HL-60 (cell line): Measurements from ENCODE around the gene KRTAP20-4.

Source experiments
- DNase-seq, 2 experiments: peaks; one replicate each; pipeline ENCODE4 v3.0.0-alpha.2; 2010 to 2020; ENCODE audit warnings: low read depth in 1 of 2, low spot score in 1 of 2
- H3K27ac ChIP-seq: fragments of 250-450 bp; sonication (Bioruptor Pico); replicated peaks from 2 replicates; pipeline ENCODE4 v1.5.1; 2020; ENCODE audit warnings: mild to moderate bottlenecking, moderate library complexity
- H3K27me3 ChIP-seq: fragments of 250-450 bp; sonication (Bioruptor Pico); 2 replicates; pipeline ENCODE4 v1.5.1; 2021; ENCODE audit warnings: mild to moderate bottlenecking, moderate library complexity; ENCODE audit not compliant: insufficient read depth, poor library complexity, severe bottlenecking
- H3K4me3 ChIP-seq: replicated peaks from 2 replicates; pipeline ENCODE4 v1.5.1; 2011; ENCODE audit warnings: mild to moderate bottlenecking, control low read depth, low read length; ENCODE audit not compliant: insufficient read depth
- CTCF ChIP-seq: IDR thresholded peaks from one replicate; pipeline ENCODE4 v1.5.1; 2011; ENCODE audit warnings: low read length, control low read depth, inconsistent platforms; ENCODE audit not compliant: insufficient read depth
- GABPA ChIP-seq: IDR thresholded peaks from 2 replicates; pipeline ENCODE4 v1.6.1; 2012; ENCODE audit warnings: low read depth
- POLR2AphosphoS5 ChIP-seq: IDR thresholded peaks from 2 replicates; pipeline ENCODE4 v1.6.1; 2012; ENCODE audit warnings: low read depth
- REST ChIP-seq: IDR thresholded peaks from 2 replicates; pipeline ENCODE4 v1.6.1; 2012; ENCODE audit warnings: low read depth; ENCODE audit not compliant: insufficient replicate concordance
- SPI1 ChIP-seq: IDR thresholded peaks from 2 replicates; pipeline ENCODE4 v1.6.1; 2012; ENCODE audit warnings: low read depth, mild to moderate bottlenecking, borderline replicate concordance

The KRTAP20-4 gene

GRCh38 chr21:30623362-30623761 is 2.9 kb downstream of the KRTAP20-4 start:
- no peak overlapping the region for H3K27ac ChIP-seq
- DNase-seq = no peak
- no peaks in the 10 kb centered on the region for H3K27me3 ChIP-seq
- no peak overlapping the region for H3K4me3 ChIP-seq
- no peak for TF ChIP-seq GABPA
- no peak for TF ChIP-seq REST
- TF ChIP-seq SPI1 = no peak
- TF ChIP-seq CTCF = no peak
- no peak for TF ChIP-seq POLR2AphosphoS5

GRCh38 chr21:30625449-30626165 is 5.2 kb downstream of the KRTAP20-4 start:
- no peak for TF ChIP-seq CTCF
- TF ChIP-seq GABPA = no peak
- no peak for TF ChIP-seq SPI1
- TF ChIP-seq POLR2AphosphoS5 = no peak
- TF ChIP-seq REST = no peak
- no peaks in the 10 kb centered on the region for H3K27me3 ChIP-seq
- H3K4me3 ChIP-seq = no peak overlapping the region
- H3K27ac ChIP-seq = no peak overlapping the region
- DNase-seq = no peak

- H3K27ac ChIP-seq = no peak overlapping the region
- H3K4me3 ChIP-seq = no peak overlapping the region
- TF ChIP-seq REST = peak; percentile 54
- TF ChIP-seq GABPA = no peak
- no peak for TF ChIP-seq CTCF
- no peak for DNase-seq
- no peaks in the 10 kb centered on the region for H3K27me3 ChIP-seq
Measured at GRCh38 chr21:30628109-30628508, 7.7 kb downstream of the KRTAP20-4 start.
